HL-60 (cell line): ENCODE data around the gene SMARCA4.

Experiments
- GABPA ChIP-seq: IDR thresholded peaks from 2 replicates; pipeline ENCODE4 v1.6.1; 2012; ENCODE audit warnings: low read depth
- POLR2AphosphoS5 ChIP-seq: IDR thresholded peaks from 2 replicates; pipeline ENCODE4 v1.6.1; 2012; ENCODE audit warnings: low read depth
- SPI1 ChIP-seq: IDR thresholded peaks from 2 replicates; pipeline ENCODE4 v1.6.1; 2012; ENCODE audit warnings: low read depth, mild to moderate bottlenecking, borderline replicate concordance
- TF ChIP-seq, protein P1 (sequence below): IDR thresholded peaks from one replicate; pipeline ENCODE4 v1.5.1; 2011; ENCODE audit warnings: low read length, control low read depth, inconsistent platforms; ENCODE audit not compliant: insufficient read depth
- TF ChIP-seq, protein P2 (sequence below): IDR thresholded peaks from 2 replicates; pipeline ENCODE4 v1.6.1; 2012; ENCODE audit warnings: low read depth; ENCODE audit not compliant: insufficient replicate concordance

DNA sequence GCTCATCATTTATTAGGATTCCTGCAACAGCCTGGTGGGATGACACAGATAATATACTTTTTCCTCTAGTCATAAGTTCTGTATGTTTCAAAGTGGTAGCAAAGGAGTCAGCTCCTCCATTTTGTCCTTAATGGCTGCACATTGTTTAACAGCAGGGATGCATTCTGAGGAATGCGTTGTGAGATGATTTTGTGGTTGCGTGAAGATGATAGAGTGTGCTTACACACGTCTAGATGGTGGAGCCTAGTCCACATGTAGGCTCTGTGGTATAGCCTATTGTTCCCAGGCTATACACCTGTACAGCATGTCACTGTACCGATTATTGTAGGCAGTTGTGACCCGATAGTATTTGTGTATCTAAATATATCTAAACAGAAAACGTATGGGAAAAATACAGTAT lies 4.6 kb downstream of the SMARCA4 start:
- TF ChIP-seq, protein P1, sequence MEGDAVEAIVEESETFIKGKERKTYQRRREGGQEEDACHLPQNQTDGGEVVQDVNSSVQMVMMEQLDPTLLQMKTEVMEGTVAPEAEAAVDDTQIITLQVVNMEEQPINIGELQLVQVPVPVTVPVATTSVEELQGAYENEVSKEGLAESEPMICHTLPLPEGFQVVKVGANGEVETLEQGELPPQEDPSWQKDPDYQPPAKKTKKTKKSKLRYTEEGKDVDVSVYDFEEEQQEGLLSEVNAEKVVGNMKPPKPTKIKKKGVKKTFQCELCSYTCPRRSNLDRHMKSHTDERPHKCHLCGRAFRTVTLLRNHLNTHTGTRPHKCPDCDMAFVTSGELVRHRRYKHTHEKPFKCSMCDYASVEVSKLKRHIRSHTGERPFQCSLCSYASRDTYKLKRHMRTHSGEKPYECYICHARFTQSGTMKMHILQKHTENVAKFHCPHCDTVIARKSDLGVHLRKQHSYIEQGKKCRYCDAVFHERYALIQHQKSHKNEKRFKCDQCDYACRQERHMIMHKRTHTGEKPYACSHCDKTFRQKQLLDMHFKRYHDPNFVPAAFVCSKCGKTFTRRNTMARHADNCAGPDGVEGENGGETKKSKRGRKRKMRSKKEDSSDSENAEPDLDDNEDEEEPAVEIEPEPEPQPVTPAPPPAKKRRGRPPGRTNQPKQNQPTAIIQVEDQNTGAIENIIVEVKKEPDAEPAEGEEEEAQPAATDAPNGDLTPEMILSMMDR: no peak
- TF ChIP-seq POLR2AphosphoS5 (no peak), SPI1 (no peak), GABPA (no peak)
- TF ChIP-seq, protein P2, sequence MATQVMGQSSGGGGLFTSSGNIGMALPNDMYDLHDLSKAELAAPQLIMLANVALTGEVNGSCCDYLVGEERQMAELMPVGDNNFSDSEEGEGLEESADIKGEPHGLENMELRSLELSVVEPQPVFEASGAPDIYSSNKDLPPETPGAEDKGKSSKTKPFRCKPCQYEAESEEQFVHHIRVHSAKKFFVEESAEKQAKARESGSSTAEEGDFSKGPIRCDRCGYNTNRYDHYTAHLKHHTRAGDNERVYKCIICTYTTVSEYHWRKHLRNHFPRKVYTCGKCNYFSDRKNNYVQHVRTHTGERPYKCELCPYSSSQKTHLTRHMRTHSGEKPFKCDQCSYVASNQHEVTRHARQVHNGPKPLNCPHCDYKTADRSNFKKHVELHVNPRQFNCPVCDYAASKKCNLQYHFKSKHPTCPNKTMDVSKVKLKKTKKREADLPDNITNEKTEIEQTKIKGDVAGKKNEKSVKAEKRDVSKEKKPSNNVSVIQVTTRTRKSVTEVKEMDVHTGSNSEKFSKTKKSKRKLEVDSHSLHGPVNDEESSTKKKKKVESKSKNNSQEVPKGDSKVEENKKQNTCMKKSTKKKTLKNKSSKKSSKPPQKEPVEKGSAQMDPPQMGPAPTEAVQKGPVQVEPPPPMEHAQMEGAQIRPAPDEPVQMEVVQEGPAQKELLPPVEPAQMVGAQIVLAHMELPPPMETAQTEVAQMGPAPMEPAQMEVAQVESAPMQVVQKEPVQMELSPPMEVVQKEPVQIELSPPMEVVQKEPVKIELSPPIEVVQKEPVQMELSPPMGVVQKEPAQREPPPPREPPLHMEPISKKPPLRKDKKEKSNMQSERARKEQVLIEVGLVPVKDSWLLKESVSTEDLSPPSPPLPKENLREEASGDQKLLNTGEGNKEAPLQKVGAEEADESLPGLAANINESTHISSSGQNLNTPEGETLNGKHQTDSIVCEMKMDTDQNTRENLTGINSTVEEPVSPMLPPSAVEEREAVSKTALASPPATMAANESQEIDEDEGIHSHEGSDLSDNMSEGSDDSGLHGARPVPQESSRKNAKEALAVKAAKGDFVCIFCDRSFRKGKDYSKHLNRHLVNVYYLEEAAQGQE: no peak
